ENCODE results near the gene SEC22A. TPM values are rescaled to one million over a fixed set of nuclear protein-coding genes. Genes with fewer than 3 reads are reported as not detected.

The SEC22A gene
- total and polyA plus RNA-seq, 12 donors = 2.9 to 13.6 (median 10.0) TPM

GRCh38 chr3:123180791-123181190 lies 21.0 kb upstream of the SEC22A start:
- Histone ChIP-seq H3K27me3 (no peaks in the 10 kb centered on the region), H3K4me1 (no peaks in the 10 kb centered on the region), H3K9me3 (peaks cover 0 to 15% (median 0%) of the 10 kb centered on the region in 11 donors), H3K36me3 (peaks cover 0 to 7% (median 0%) of the 10 kb centered on the region in 9 donors), H3K4me3 (no peak overlapping the region), H3K27ac (no peak overlapping the region)
- intact Hi-C loops (cut with DNase I) = no loop called here
- TF ChIP-seq, protein P1, sequence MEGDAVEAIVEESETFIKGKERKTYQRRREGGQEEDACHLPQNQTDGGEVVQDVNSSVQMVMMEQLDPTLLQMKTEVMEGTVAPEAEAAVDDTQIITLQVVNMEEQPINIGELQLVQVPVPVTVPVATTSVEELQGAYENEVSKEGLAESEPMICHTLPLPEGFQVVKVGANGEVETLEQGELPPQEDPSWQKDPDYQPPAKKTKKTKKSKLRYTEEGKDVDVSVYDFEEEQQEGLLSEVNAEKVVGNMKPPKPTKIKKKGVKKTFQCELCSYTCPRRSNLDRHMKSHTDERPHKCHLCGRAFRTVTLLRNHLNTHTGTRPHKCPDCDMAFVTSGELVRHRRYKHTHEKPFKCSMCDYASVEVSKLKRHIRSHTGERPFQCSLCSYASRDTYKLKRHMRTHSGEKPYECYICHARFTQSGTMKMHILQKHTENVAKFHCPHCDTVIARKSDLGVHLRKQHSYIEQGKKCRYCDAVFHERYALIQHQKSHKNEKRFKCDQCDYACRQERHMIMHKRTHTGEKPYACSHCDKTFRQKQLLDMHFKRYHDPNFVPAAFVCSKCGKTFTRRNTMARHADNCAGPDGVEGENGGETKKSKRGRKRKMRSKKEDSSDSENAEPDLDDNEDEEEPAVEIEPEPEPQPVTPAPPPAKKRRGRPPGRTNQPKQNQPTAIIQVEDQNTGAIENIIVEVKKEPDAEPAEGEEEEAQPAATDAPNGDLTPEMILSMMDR (IDR thresholded peaks at IDR 0.05) = no peak
- no peak for DNase-seq
- WGBS, 2 donors = 92 to 93% methylated on average over 5 of the region's 5 CpGs
- ATAC-seq = no peak

DNA sequence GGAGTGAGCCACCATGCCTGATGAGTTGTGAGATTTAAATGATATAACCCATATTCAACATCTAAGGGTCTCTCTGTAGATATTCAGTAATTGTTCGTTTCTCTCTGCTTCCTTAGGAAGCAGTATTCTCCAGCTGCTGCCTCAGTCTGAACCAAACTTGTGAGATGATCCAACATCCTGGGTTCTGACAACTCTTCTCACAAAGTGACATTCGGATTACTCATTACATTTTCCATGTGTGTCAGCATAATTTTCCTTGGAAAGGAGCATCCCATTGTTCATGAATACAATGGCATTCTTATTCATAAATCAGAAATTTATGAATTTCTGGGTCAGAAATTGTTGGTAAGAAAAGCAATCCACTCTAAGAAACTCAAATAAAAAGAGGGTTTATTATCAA lies 15.0 kb upstream of the SEC22A start:
- Histone ChIP-seq H3K27ac (no peak overlapping the region), H3K36me3 (peaks cover 0 to under 1% (median 0%) of the 10 kb centered on the region in 9 donors), H3K4me3 (no peak overlapping the region), H3K27me3 (no peaks in the 10 kb centered on the region), H3K9me3 (peaks cover 0 to 13% (median 0%) of the 10 kb centered on the region in 11 donors), H3K4me1 (no peaks in the 10 kb centered on the region)
- WGBS, 2 donors = 68 to 73% methylated on average over 2 of the region's 2 CpGs
- TF ChIP-seq, protein P1 (IDR thresholded peaks at IDR 0.05) = no peak
- no peak for ATAC-seq
- no peak for DNase-seq
- intact Hi-C loops (cut with DNase I) = no loop called here

GRCh38 chr3:123188058-123188457 lies 13.7 kb upstream of the SEC22A start:
- TF ChIP-seq, protein P1 (IDR thresholded peaks at IDR 0.05) = no peak

DNA sequence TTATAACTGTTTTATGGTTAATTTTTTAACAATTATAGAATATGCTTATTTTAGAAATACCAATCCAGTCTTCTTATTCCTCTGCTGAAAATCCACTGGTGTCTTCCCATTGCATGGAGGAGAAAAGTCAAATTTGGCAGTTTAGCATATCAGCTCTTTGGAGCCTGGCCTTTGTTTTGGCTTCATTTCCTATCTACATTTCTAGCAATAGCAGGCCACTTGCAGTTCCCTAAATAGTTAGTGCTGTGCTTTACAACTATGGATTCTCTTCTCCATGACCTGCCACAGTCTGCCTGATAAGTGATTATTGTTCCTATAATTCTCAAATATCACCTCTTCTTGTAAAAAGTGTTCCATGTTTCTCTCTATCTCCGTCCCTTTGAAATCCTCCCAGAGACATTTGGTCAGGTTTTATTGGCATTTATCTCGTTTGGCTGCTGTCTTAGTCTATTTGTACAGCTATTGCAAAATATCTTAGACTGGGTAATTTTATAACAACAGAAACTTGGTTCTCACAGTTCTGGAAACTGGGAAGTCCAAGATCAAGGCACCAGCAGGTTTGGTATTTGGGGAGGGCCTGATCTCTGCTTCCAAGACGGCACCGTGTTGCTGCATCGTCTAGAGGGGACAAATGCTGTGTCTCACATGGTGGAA lies 8.2 kb upstream of the SEC22A start:
- Histone ChIP-seq H3K36me3 (no peaks in the 10 kb centered on the region), H3K4me1 (peaks cover 0 to 14% (median 7%) of the 10 kb centered on the region in 9 donors), H3K27me3 (no peaks in the 10 kb centered on the region), H3K9me3 (peaks cover 0 to 4% (median 0%) of the 10 kb centered on the region in 11 donors), H3K4me3 (no peak overlapping the region), H3K27ac (peak overlapping the region in 5 of 10 donors; percentile 41 to 77 (median 68))
- ATAC-seq (peak in 5 of 8 donors; percentile 47 to 81 (median 70)), DNase-seq (no peak)
- WGBS, 2 donors = 73 to 74% methylated on average over 5 of the region's 5 CpGs
- TF ChIP-seq, protein P1 (IDR thresholded peaks at IDR 0.05) = no peak
- intact Hi-C loops (cut with DNase I) = no loop called here

More at GRCh38 chr3:123188058-123188457, 13.7 kb upstream of the SEC22A start:
- ATAC-seq (no peak), DNase-seq (no peak)
- H3K4me3 ChIP-seq = no peak overlapping the region
- no peaks in the 10 kb centered on the region for H3K9me3 ChIP-seq
- intact Hi-C loops (cut with DNase I) = no loop called here
- WGBS, 2 donors = 86 to 94% methylated on average over 6 of the region's 6 CpGs
- H3K27ac ChIP-seq = no peak overlapping the region
- H3K27me3 ChIP-seq = no peaks in the 10 kb centered on the region
- no peaks in the 10 kb centered on the region for H3K36me3 ChIP-seq
- peaks cover 0 to 2% (median 0%) of the 10 kb centered on the region in 9 donors for H3K4me1 ChIP-seq
